GM23338 (cell line): ENCODE data around the gene FAM13A. TPM values are rescaled to one million over a fixed set of nuclear protein-coding genes. Genes with fewer than 3 reads are reported as not detected.

Source experiments
- ATAC-seq: fragments of 200-7000 bp; cut with Tn5 transposase; 3 replicates; pipeline ENCODE4 v1.9.1; 2020
- DNase-seq: peaks from one replicate; pipeline ENCODE4 v3.0.0-alpha.2; 2015; ENCODE audit warnings: low spot score
- H2AFZ ChIP-seq: fragments of 200-600 bp; sonication (generic); 2 replicates; pipeline ENCODE4 v1.8.0; 2016; ENCODE audit warnings: antibody characterized with exemption, mild to moderate bottlenecking, moderate library complexity
- H3F3A ChIP-seq: fragments of 200-600 bp; sonication (generic); replicated peaks from 2 replicates; pipeline ENCODE4 v1.8.0; 2017; ENCODE audit warnings: antibody characterized with exemption, mixed run types, low read depth
- H3K27ac ChIP-seq: fragments of 200-600 bp; sonication (generic); 2 replicates; pipeline ENCODE4 v1.6.1; 2016; ENCODE audit warnings: low read depth
- H3K27me3 ChIP-seq: fragments of 200-600 bp; sonication (generic); 2 replicates; pipeline ENCODE4 v1.8.0; 2016; ENCODE audit warnings: mild to moderate bottlenecking, mixed run types, moderate library complexity; ENCODE audit not compliant: insufficient read depth
- H3K36me3 ChIP-seq: fragments of 200-600 bp; sonication (generic); 2 replicates; pipeline ENCODE4 v1.8.0; 2016; ENCODE audit warnings: mild to moderate bottlenecking; ENCODE audit not compliant: insufficient read depth
- H3K4me1 ChIP-seq: fragments of 200-600 bp; sonication (generic); 2 replicates; pipeline ENCODE4 v1.8.0; 2016; ENCODE audit warnings: mild to moderate bottlenecking, moderate library complexity; ENCODE audit not compliant: insufficient read depth
- H3K4me2 ChIP-seq: fragments of 200-600 bp; sonication (generic); 2 replicates; pipeline ENCODE4 v1.7.1; 2017; ENCODE audit warnings: mixed run types
- H3K4me3 ChIP-seq: fragments of 200-600 bp; sonication (generic); 2 replicates; pipeline ENCODE4 v1.6.1; 2016; ENCODE audit warnings: mixed run types
- H3K79me2 ChIP-seq: fragments of 200-600 bp; sonication (generic); replicated peaks from 2 replicates; pipeline ENCODE4 v1.8.0; 2017; ENCODE audit warnings: mild to moderate bottlenecking; ENCODE audit not compliant: insufficient read depth
- H3K9me2 ChIP-seq: fragments of 200-600 bp; sonication (generic); 2 replicates; pipeline ENCODE4 v1.8.0; 2017; ENCODE audit not compliant: insufficient read depth
- H4K20me1 ChIP-seq: fragments of 200-600 bp; sonication (generic); replicated peaks from 2 replicates; pipeline ENCODE4 v1.8.0; 2017; ENCODE audit warnings: mild to moderate bottlenecking; ENCODE audit not compliant: insufficient read depth
- H3K27ac Mint-ChIP-seq: 2 replicates; pipeline ENCODE4 v1.8.0; 2020; ENCODE audit warnings: inconsistent platforms, mild to moderate bottlenecking, moderate library complexity, mixed read lengths
- H3K27me3 Mint-ChIP-seq: 3 replicates; pipeline ENCODE4 v1.8.0; 2022; ENCODE audit warnings: low read depth, mild to moderate bottlenecking, moderate library complexity, mixed read lengths, inconsistent platforms; ENCODE audit not compliant: insufficient read depth, poor library complexity
- H3K36me3 Mint-ChIP-seq: 3 replicates; pipeline ENCODE4 v1.8.0; 2021; ENCODE audit warnings: low read depth, mild to moderate bottlenecking, inconsistent platforms, moderate library complexity, mixed read lengths
- H3K4me1 Mint-ChIP-seq: 3 replicates; pipeline ENCODE4 v1.8.0; 2020; ENCODE audit warnings: mild to moderate bottlenecking, inconsistent platforms, mixed read lengths
- H3K4me3 Mint-ChIP-seq: 3 replicates; pipeline ENCODE4 v1.8.0; 2021; ENCODE audit warnings: moderate library complexity, mild to moderate bottlenecking, inconsistent platforms, mixed read lengths
- H3K9me3 Mint-ChIP-seq: 3 replicates; pipeline ENCODE4 v1.8.0; 2020; ENCODE audit warnings: moderate library complexity, mild to moderate bottlenecking, inconsistent platforms, mixed read lengths
- CREB1 ChIP-seq: fragments of 250-450 bp; sonication (Bioruptor Pico); IDR thresholded peaks from 2 replicates; pipeline ENCODE4 v1.5.0; 2020; ENCODE audit warnings: low read depth, mild to moderate bottlenecking, moderate library complexity
- EZH2 ChIP-seq: fragments of 200-600 bp; sonication (generic); IDR thresholded peaks from one replicate; pipeline ENCODE4 v1.8.0; 2017; ENCODE audit warnings: antibody characterized with exemption, mild to moderate bottlenecking, low read depth; ENCODE audit not compliant: unreplicated experiment
- EZH2phosphoT487 ChIP-seq: fragments of 200-600 bp; sonication (generic); IDR thresholded peaks from one replicate; pipeline ENCODE4 v1.8.1; 2018; ENCODE audit warnings: antibody characterized with exemption; ENCODE audit not compliant: unreplicated experiment
- ZNF114 ChIP-seq: fragments of 250-450 bp; sonication (Bioruptor Pico); IDR thresholded peaks from 2 replicates; pipeline ENCODE4 v1.5.0; 2020; ENCODE audit warnings: mild to moderate bottlenecking, moderate library complexity
- ZNF331 ChIP-seq: fragments of 250-450 bp; sonication (Bioruptor Pico); IDR thresholded peaks from 2 replicates; pipeline ENCODE4 v1.5.0; 2020; ENCODE audit warnings: low read depth, mild to moderate bottlenecking, moderate library complexity
- polyA plus RNA-seq: library from polyadenylated mRNA; unstranded; fragments of >200 nt; fragmentation: Nextera tagmentation; extraction: Ambion mirVana; gene quantifications from 2 replicates; pipeline ENCODE4 v1.2.1, GENCODE V29; 2016
- total RNA-seq: library from RNA; depleted of rRNA; stranded (reverse); fragments of >200 nt; shearing (Covaris generic); gene quantifications from 2 replicates; pipeline ENCODE4 v1.2.3, GENCODE V29; 2014
- TF ChIP-seq, protein P1 (sequence below): IDR thresholded peaks from 2 replicates; pipeline ENCODE4 v1.6.1; 2016; ENCODE audit warnings: antibody characterized with exemption
- TF ChIP-seq, protein P2 (sequence below): IDR thresholded peaks from one replicate; pipeline ENCODE4 v1.6.1; 2018; ENCODE audit warnings: antibody characterized with exemption; ENCODE audit not compliant: unreplicated experiment
- TF ChIP-seq, protein P3 (sequence below), 2 experiments: fragments of 200-600 bp in 1 of 2; sonication (generic) in 1 of 2; conservative IDR thresholded peaks; 2 replicates each; pipeline versions ENCODE4 v1.5.1 to v1.6.1; 2016 to 2017; ENCODE audit warnings: antibody characterized with exemption in 2 of 2, low read depth in 2 of 2, mild to moderate bottlenecking in 2 of 2, moderate library complexity in 1 of 2

Gene FAM13A
- total and polyA plus RNA-seq, 2 experiments from 2014 or later = 13.9 to 28.4 TPM

DNA sequence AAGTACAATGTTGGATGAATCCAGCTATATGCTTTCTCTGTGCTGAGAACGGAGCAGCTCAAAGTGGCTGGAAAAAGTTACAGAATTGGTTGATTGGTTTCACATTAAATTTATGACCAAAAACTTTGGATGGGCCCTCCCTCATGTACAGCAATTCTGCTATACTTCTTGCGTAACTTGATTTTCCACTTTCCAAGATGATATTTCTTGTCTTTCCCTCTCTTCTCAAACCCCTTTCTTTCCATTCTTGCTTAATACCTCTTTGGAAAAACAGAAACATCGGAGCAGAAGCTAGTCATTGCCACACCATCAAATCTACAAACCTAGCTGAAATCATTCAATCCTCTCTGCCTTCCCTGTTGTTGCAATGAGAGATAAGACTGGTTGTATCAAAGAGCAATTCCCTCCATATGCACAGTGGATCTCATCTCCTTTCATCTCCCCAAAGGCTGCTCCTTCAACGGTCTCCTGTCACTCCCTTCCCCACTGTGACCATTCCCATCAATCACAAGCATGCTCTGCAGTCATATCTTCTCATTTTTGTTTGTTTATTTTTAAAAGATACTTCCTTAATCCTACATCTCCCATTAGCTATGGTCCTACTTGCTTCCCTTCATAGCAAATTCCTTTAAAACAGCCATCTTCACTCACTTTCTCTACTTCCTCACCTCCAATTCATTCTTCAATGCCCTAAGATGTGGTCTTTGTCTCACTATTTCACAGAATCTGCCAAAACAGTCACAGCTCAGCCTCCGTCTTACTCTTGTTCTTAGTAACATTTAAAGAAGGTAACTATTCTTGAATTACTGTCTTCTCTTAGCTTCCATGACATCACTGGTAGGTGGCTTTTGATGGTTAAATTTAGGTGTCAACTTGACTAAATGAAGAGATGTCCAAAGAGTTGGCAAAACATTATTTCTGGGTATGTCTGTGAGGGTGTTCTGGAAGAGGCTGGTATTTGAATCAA is 145.5 kb downstream of the FAM13A start:
- Histone ChIP-seq H3K36me3 (no peaks in the 10 kb centered on the region), H3K4me2 (no peak overlapping the region), H3K27ac (no peak overlapping the region), H2AFZ (no peak overlapping the region), H3K4me1 (no peaks in the 10 kb centered on the region), H3K27me3 (no peaks in the 10 kb centered on the region), H4K20me1 (no peaks in the 10 kb centered on the region; the same call in 1 of the 2 replicates), H3K79me2 (no peaks in the 10 kb centered on the region), H3K9me2 (0 out of 2 replicates have a peak, but pooled peaks cover 5% of the 10 kb centered on the region), H3K4me3 (no peak overlapping the region), H3F3A (no peaks in the 10 kb centered on the region)
- ATAC-seq (no peak), DNase-seq (no peak)
- Mint-ChIP-seq H3K27me3 (no peaks in the 10 kb centered on the region), H3K4me1 (no peaks in the 10 kb centered on the region), H3K36me3 (no peaks in the 10 kb centered on the region), H3K4me3 (no peak overlapping the region), H3K27ac (no peak overlapping the region), H3K9me3 (no peaks in the 10 kb centered on the region; the same call in 2 of the 3 replicates)
- TF ChIP-seq, protein P1, sequence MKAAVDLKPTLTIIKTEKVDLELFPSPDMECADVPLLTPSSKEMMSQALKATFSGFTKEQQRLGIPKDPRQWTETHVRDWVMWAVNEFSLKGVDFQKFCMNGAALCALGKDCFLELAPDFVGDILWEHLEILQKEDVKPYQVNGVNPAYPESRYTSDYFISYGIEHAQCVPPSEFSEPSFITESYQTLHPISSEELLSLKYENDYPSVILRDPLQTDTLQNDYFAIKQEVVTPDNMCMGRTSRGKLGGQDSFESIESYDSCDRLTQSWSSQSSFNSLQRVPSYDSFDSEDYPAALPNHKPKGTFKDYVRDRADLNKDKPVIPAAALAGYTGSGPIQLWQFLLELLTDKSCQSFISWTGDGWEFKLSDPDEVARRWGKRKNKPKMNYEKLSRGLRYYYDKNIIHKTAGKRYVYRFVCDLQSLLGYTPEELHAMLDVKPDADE = no peak
- TF ChIP-seq EZH2 (no peak), CREB1 (CRISPR knock-in tag) (no peak), ZNF331 (CRISPR knock-in tag) (no peak), EZH2phosphoT487 (no peak)
- TF ChIP-seq, protein P2, sequence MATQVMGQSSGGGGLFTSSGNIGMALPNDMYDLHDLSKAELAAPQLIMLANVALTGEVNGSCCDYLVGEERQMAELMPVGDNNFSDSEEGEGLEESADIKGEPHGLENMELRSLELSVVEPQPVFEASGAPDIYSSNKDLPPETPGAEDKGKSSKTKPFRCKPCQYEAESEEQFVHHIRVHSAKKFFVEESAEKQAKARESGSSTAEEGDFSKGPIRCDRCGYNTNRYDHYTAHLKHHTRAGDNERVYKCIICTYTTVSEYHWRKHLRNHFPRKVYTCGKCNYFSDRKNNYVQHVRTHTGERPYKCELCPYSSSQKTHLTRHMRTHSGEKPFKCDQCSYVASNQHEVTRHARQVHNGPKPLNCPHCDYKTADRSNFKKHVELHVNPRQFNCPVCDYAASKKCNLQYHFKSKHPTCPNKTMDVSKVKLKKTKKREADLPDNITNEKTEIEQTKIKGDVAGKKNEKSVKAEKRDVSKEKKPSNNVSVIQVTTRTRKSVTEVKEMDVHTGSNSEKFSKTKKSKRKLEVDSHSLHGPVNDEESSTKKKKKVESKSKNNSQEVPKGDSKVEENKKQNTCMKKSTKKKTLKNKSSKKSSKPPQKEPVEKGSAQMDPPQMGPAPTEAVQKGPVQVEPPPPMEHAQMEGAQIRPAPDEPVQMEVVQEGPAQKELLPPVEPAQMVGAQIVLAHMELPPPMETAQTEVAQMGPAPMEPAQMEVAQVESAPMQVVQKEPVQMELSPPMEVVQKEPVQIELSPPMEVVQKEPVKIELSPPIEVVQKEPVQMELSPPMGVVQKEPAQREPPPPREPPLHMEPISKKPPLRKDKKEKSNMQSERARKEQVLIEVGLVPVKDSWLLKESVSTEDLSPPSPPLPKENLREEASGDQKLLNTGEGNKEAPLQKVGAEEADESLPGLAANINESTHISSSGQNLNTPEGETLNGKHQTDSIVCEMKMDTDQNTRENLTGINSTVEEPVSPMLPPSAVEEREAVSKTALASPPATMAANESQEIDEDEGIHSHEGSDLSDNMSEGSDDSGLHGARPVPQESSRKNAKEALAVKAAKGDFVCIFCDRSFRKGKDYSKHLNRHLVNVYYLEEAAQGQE = no peak

DNA sequence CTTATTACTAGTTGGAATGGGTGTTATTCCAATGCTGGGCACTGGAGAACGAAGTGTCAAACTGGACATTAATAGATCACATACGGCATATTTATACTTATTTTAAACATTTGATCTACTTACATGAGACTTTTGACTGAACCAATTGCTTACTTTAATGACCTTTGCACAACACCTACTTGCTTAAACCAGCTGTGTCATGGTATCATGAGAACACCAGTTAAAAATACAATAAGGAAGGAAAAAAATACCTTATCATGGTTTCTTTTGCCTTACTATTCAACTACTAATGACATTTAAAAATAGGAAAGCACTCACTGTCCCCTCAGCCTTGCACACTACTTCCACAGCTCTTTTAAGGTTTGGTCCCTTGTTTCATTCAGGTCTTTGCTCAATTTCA is 146.9 kb downstream of the FAM13A start:
- Histone ChIP-seq H3K4me1 (no peaks in the 10 kb centered on the region), H3K9me2 (0 out of 2 replicates have a peak, but pooled peaks cover 5% of the 10 kb centered on the region), H4K20me1 (no peaks in the 10 kb centered on the region; the same call in 1 of the 2 replicates), H3F3A (no peaks in the 10 kb centered on the region), H3K4me2 (no peak overlapping the region), H3K27me3 (no peaks in the 10 kb centered on the region), H3K79me2 (no peaks in the 10 kb centered on the region), H2AFZ (no peak overlapping the region), H3K36me3 (no peaks in the 10 kb centered on the region), H3K27ac (no peak overlapping the region), H3K4me3 (no peak overlapping the region)
- DNase-seq = no peak
- Mint-ChIP-seq H3K27ac (no peak overlapping the region), H3K4me1 (no peaks in the 10 kb centered on the region), H3K27me3 (no peaks in the 10 kb centered on the region), H3K9me3 (no peaks in the 10 kb centered on the region), H3K36me3 (peaks cover 5% of the 10 kb centered on the region; the same call in 2 of the 3 replicates), H3K4me3 (no peak overlapping the region)
- TF ChIP-seq ZNF331 (CRISPR knock-in tag) (no peak), ZNF114 (CRISPR knock-in tag) (no peak)
- TF ChIP-seq, protein P3, sequence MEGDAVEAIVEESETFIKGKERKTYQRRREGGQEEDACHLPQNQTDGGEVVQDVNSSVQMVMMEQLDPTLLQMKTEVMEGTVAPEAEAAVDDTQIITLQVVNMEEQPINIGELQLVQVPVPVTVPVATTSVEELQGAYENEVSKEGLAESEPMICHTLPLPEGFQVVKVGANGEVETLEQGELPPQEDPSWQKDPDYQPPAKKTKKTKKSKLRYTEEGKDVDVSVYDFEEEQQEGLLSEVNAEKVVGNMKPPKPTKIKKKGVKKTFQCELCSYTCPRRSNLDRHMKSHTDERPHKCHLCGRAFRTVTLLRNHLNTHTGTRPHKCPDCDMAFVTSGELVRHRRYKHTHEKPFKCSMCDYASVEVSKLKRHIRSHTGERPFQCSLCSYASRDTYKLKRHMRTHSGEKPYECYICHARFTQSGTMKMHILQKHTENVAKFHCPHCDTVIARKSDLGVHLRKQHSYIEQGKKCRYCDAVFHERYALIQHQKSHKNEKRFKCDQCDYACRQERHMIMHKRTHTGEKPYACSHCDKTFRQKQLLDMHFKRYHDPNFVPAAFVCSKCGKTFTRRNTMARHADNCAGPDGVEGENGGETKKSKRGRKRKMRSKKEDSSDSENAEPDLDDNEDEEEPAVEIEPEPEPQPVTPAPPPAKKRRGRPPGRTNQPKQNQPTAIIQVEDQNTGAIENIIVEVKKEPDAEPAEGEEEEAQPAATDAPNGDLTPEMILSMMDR (conservative IDR thresholded peaks at IDR 0.05; ENCODE audit: low read depth in 2 of 2) = no peak
- no peak for ATAC-seq
